GM23338 (cell line): ENCODE data around the gene SYMPK. TPM values are rescaled to one million over a fixed set of nuclear protein-coding genes. Genes with fewer than 3 reads are reported as not detected.

Experiments used
- ATAC-seq: fragments of 200-7000 bp; cut with Tn5 transposase; 3 replicates; pipeline ENCODE4 v1.9.1; 2020
- DNase-seq: peaks from one replicate; pipeline ENCODE4 v3.0.0-alpha.2; 2015; ENCODE audit warnings: low spot score
- H2AFZ ChIP-seq: fragments of 200-600 bp; sonication (generic); 2 replicates; pipeline ENCODE4 v1.8.0; 2016; ENCODE audit warnings: antibody characterized with exemption, mild to moderate bottlenecking, moderate library complexity
- H3F3A ChIP-seq: fragments of 200-600 bp; sonication (generic); replicated peaks from 2 replicates; pipeline ENCODE4 v1.8.0; 2017; ENCODE audit warnings: antibody characterized with exemption, mixed run types, low read depth
- H3K27ac ChIP-seq: fragments of 200-600 bp; sonication (generic); 2 replicates; pipeline ENCODE4 v1.6.1; 2016; ENCODE audit warnings: low read depth
- H3K27me3 ChIP-seq: fragments of 200-600 bp; sonication (generic); 2 replicates; pipeline ENCODE4 v1.8.0; 2016; ENCODE audit warnings: mild to moderate bottlenecking, mixed run types, moderate library complexity; ENCODE audit not compliant: insufficient read depth
- H3K36me3 ChIP-seq: fragments of 200-600 bp; sonication (generic); 2 replicates; pipeline ENCODE4 v1.8.0; 2016; ENCODE audit warnings: mild to moderate bottlenecking; ENCODE audit not compliant: insufficient read depth
- H3K4me1 ChIP-seq: fragments of 200-600 bp; sonication (generic); 2 replicates; pipeline ENCODE4 v1.8.0; 2016; ENCODE audit warnings: mild to moderate bottlenecking, moderate library complexity; ENCODE audit not compliant: insufficient read depth
- H3K4me2 ChIP-seq: fragments of 200-600 bp; sonication (generic); 2 replicates; pipeline ENCODE4 v1.7.1; 2017; ENCODE audit warnings: mixed run types
- H3K4me3 ChIP-seq: fragments of 200-600 bp; sonication (generic); 2 replicates; pipeline ENCODE4 v1.6.1; 2016; ENCODE audit warnings: mixed run types
- H3K79me2 ChIP-seq: fragments of 200-600 bp; sonication (generic); replicated peaks from 2 replicates; pipeline ENCODE4 v1.8.0; 2017; ENCODE audit warnings: mild to moderate bottlenecking; ENCODE audit not compliant: insufficient read depth
- H3K9me2 ChIP-seq: fragments of 200-600 bp; sonication (generic); 2 replicates; pipeline ENCODE4 v1.8.0; 2017; ENCODE audit not compliant: insufficient read depth
- H4K20me1 ChIP-seq: fragments of 200-600 bp; sonication (generic); replicated peaks from 2 replicates; pipeline ENCODE4 v1.8.0; 2017; ENCODE audit warnings: mild to moderate bottlenecking; ENCODE audit not compliant: insufficient read depth
- H3K27ac Mint-ChIP-seq: 2 replicates; pipeline ENCODE4 v1.8.0; 2020; ENCODE audit warnings: inconsistent platforms, mild to moderate bottlenecking, moderate library complexity, mixed read lengths
- H3K27me3 Mint-ChIP-seq: 3 replicates; pipeline ENCODE4 v1.8.0; 2022; ENCODE audit warnings: low read depth, mild to moderate bottlenecking, moderate library complexity, mixed read lengths, inconsistent platforms; ENCODE audit not compliant: insufficient read depth, poor library complexity
- H3K36me3 Mint-ChIP-seq: 3 replicates; pipeline ENCODE4 v1.8.0; 2021; ENCODE audit warnings: low read depth, mild to moderate bottlenecking, inconsistent platforms, moderate library complexity, mixed read lengths
- H3K4me1 Mint-ChIP-seq: 3 replicates; pipeline ENCODE4 v1.8.0; 2020; ENCODE audit warnings: mild to moderate bottlenecking, inconsistent platforms, mixed read lengths
- H3K4me3 Mint-ChIP-seq: 3 replicates; pipeline ENCODE4 v1.8.0; 2021; ENCODE audit warnings: moderate library complexity, mild to moderate bottlenecking, inconsistent platforms, mixed read lengths
- H3K9me3 Mint-ChIP-seq: 3 replicates; pipeline ENCODE4 v1.8.0; 2020; ENCODE audit warnings: moderate library complexity, mild to moderate bottlenecking, inconsistent platforms, mixed read lengths
- CTCF ChIP-seq, 2 experiments: fragments of 200-600 bp in 1 of 2; sonication (generic) in 1 of 2; conservative IDR thresholded peaks; 2 replicates each; pipeline versions ENCODE4 v1.5.1 to v1.6.1; 2016 to 2017; ENCODE audit warnings: antibody characterized with exemption in 2 of 2, low read depth in 2 of 2, mild to moderate bottlenecking in 2 of 2, moderate library complexity in 1 of 2
- EZH2phosphoT487 ChIP-seq: fragments of 200-600 bp; sonication (generic); IDR thresholded peaks from one replicate; pipeline ENCODE4 v1.8.1; 2018; ENCODE audit warnings: antibody characterized with exemption; ENCODE audit not compliant: unreplicated experiment
- POLR2AphosphoS5 ChIP-seq: IDR thresholded peaks from 2 replicates; pipeline ENCODE4 v1.6.1; 2016; ENCODE audit warnings: antibody characterized with exemption, low read depth
- REST ChIP-seq: IDR thresholded peaks from one replicate; pipeline ENCODE4 v1.6.1; 2018; ENCODE audit warnings: antibody characterized with exemption; ENCODE audit not compliant: unreplicated experiment
- STAT1 ChIP-seq: IDR thresholded peaks from one replicate; pipeline ENCODE4 v1.6.1; 2016; ENCODE audit warnings: antibody characterized with exemption; ENCODE audit not compliant: unreplicated experiment
- ZNF462 ChIP-seq: fragments of 250-450 bp; sonication (Bioruptor Pico); IDR thresholded peaks from 2 replicates; pipeline ENCODE4 v1.5.0; 2020; ENCODE audit warnings: mild to moderate bottlenecking, moderate library complexity
- polyA plus RNA-seq: library from polyadenylated mRNA; unstranded; fragments of >200 nt; fragmentation: Nextera tagmentation; extraction: Ambion mirVana; gene quantifications from 2 replicates; pipeline ENCODE4 v1.2.1, GENCODE V29; 2016
- total RNA-seq: library from RNA; depleted of rRNA; stranded (reverse); fragments of >200 nt; shearing (Covaris generic); gene quantifications from 2 replicates; pipeline ENCODE4 v1.2.3, GENCODE V29; 2014

Gene SYMPK
- total and polyA plus RNA-seq, 2 experiments from 2014 or later, result 36.8 to 82.1 TPM

GRCh38 chr19:45848922-45849321 lies 14.0 kb downstream of the SYMPK start:
- no peak overlapping the region for H3K4me2 ChIP-seq
- no peak overlapping the region for H3K27ac Mint-ChIP-seq
- no peaks in the 10 kb centered on the region for H3K4me1 ChIP-seq
- H3K27me3 Mint-ChIP-seq, result peaks cover 6% of the 10 kb centered on the region
- no peaks in the 10 kb centered on the region for H3K27me3 ChIP-seq
- H3K27ac ChIP-seq, result no peak overlapping the region
- peak; percentile 12 to 34; a peak in 3 of 4 replicates for TF ChIP-seq CTCF (conservative IDR thresholded peaks at IDR 0.05; ENCODE audit: low read depth in 2 of 2)
- TF ChIP-seq REST, result no peak
- DNase-seq (peak; percentile 37), ATAC-seq (peak; percentile 84)
- peaks cover 75% of the 10 kb centered on the region for H3K36me3 ChIP-seq
- peaks cover 28% of the 10 kb centered on the region for H4K20me1 ChIP-seq
- no peaks in the 10 kb centered on the region for H3K9me2 ChIP-seq
- H3K4me3 Mint-ChIP-seq, result no peak overlapping the region
- H3K4me3 ChIP-seq, result no peak overlapping the region
- H3K9me3 Mint-ChIP-seq, result no peaks in the 10 kb centered on the region
- H2AFZ ChIP-seq, result no peak overlapping the region
- no peaks in the 10 kb centered on the region for H3K4me1 Mint-ChIP-seq
- H3K36me3 Mint-ChIP-seq, result peaks cover 85% of the 10 kb centered on the region
- peaks cover 20% of the 10 kb centered on the region for H3F3A ChIP-seq
- no peaks in the 10 kb centered on the region for H3K79me2 ChIP-seq

- H3F3A ChIP-seq, result peaks cover 22% of the 10 kb centered on the region
- Mint-ChIP-seq H3K27me3 (peaks cover 7% of the 10 kb centered on the region), H3K4me3 (no peak overlapping the region), H3K27ac (no peak overlapping the region), H3K4me1 (no peaks in the 10 kb centered on the region), H3K36me3 (peaks cover 91% of the 10 kb centered on the region), H3K9me3 (no peaks in the 10 kb centered on the region)
- H3K4me1 ChIP-seq, result no peaks in the 10 kb centered on the region
- peaks cover 23% of the 10 kb centered on the region for H4K20me1 ChIP-seq
- H3K4me2 ChIP-seq, result no peak overlapping the region
- no peak for ATAC-seq
- H3K27me3 ChIP-seq, result no peaks in the 10 kb centered on the region
- no peak overlapping the region for H3K27ac ChIP-seq
- no peak overlapping the region for H2AFZ ChIP-seq
- no peak for DNase-seq
- H3K9me2 ChIP-seq, result no peaks in the 10 kb centered on the region
- peaks cover 87% of the 10 kb centered on the region for H3K36me3 ChIP-seq
- no peak overlapping the region for H3K4me3 ChIP-seq
- H3K79me2 ChIP-seq, result no peaks in the 10 kb centered on the region
- TF ChIP-seq EZH2phosphoT487 (no peak), POLR2AphosphoS5 (no peak), ZNF462 (CRISPR knock-in tag) (no peak), REST (no peak), STAT1 (no peak)
Measured at GRCh38 chr19:45847663-45848062, 15.3 kb downstream of the SYMPK start.
